NCI-H1105 treated with DMSO at 0.1 percent for 48 hours (cell line): ENCODE results near the gene PBX1.

Experiments used
- DNase-seq: peaks from one replicate; lab custom pipeline; 2025; lab: John Stamatoyannopoulos, UW

Gene PBX1

GRCh38 chr1:164756741-164757140 lies 197.8 kb downstream of the PBX1 start:
- no peak for DNase-seq

GRCh38 chr1:164757625-164758024 lies 198.6 kb downstream of the PBX1 start:
- no peak for DNase-seq

- no peak for DNase-seq
These were observed 200.3 kb downstream of the PBX1 start for GRCh38 chr1:164759144-164759920.

- DNase-seq = no peak
These were observed 201.0 kb downstream of the PBX1 start for GRCh38 chr1:164759979-164760469.

GRCh38 chr1:164760569-164760968 lies 201.6 kb downstream of the PBX1 start:
- DNase-seq = no peak

- DNase-seq = no peak
These were observed 202.0 kb downstream of the PBX1 start for GRCh38 chr1:164761009-164761408.

GRCh38 chr1:164763098-164763497 lies 204.1 kb downstream of the PBX1 start:
- DNase-seq = no peak

- DNase-seq = no peak
These were observed 205.3 kb downstream of the PBX1 start for GRCh38 chr1:164764333-164764732.

GRCh38 chr1:164765557-164765956 lies 206.6 kb downstream of the PBX1 start:
- DNase-seq = no peak

GRCh38 chr1:164765992-164766720 lies 207.2 kb downstream of the PBX1 start:
- no peak for DNase-seq

- DNase-seq = no peak
These were observed 208.9 kb downstream of the PBX1 start for GRCh38 chr1:164767752-164768402.

GRCh38 chr1:164768619-164769018 lies 209.6 kb downstream of the PBX1 start:
- no peak for DNase-seq

- no peak for DNase-seq
These were observed 210.6 kb downstream of the PBX1 start for GRCh38 chr1:164769486-164770130.

GRCh38 chr1:164770131-164770529 lies 211.1 kb downstream of the PBX1 start:
- no peak for DNase-seq

- no peak for DNase-seq
These were observed 212.1 kb downstream of the PBX1 start for GRCh38 chr1:164771041-164771618.

- DNase-seq = no peak
These were observed 212.8 kb downstream of the PBX1 start for GRCh38 chr1:164771619-164772361.

GRCh38 chr1:164772635-164773034 lies 213.7 kb downstream of the PBX1 start:
- no peak for DNase-seq

GRCh38 chr1:164773102-164773501 lies 214.1 kb downstream of the PBX1 start:
- DNase-seq = no peak

- no peak for DNase-seq
These were observed 215.4 kb downstream of the PBX1 start for GRCh38 chr1:164774413-164774812.

- DNase-seq = no peak
These were observed 216.1 kb downstream of the PBX1 start for GRCh38 chr1:164774819-164775654.
